H1 (cell line): ENCODE measurements around the gene ADCYAP1. TPM values are rescaled to one million over a fixed set of nuclear protein-coding genes. Genes with fewer than 3 reads are reported as not detected.

Experiments used
- BCL11A ChIP-seq, 2 experiments: IDR thresholded peaks; one replicate each; pipeline ENCODE4 v1.6.1; 2011; ENCODE audit warnings: low read depth in 2 of 2, low read length in 2 of 2, mild to moderate bottlenecking in 2 of 2
- SIN3A ChIP-seq, 2 experiments: IDR thresholded peaks in 1 of 2; conservative IDR thresholded peaks in 1 of 2; 2 replicates each; pipeline ENCODE4 v1.6.1; 2011 to 2012; ENCODE audit warnings: low read length in 2 of 2, improper control_type of control experiment in 1 of 2, low read depth in 1 of 2, mild to moderate bottlenecking in 1 of 2
- TCF12 ChIP-seq: IDR thresholded peaks from 2 replicates; pipeline ENCODE4 v1.6.1; 2011; ENCODE audit warnings: low read depth, mild to moderate bottlenecking, low read length
- polyA plus RNA-seq, 7 experiments: library from polyadenylated mRNA; depleted of rRNA in 3 of 7; stranded (reverse) in 5 of 7; unstranded in 2 of 7; fragments of >200 nt in 5 of 7; fragments of 200-250 nt in 2 of 7; gene quantifications; 1 replicate in 5 of 7; 2 replicates in 1 of 7; 4 replicates in 1 of 7; pipeline versions ENCODE4 v1.2.1 to v1.2.3, GENCODE V29; 2011 to 2013; ENCODE audit warnings: missing spikeins in 2 of 7, mixed read lengths in 2 of 7
- total RNA-seq: library from RNA; stranded (reverse); fragmentation: NEBNext Ultra II Directional; extraction: Animal tissue kit (Norgen Biotek cat#: 25700); gene quantifications from 2 replicates; pipeline ENCODE4 v1.2.1, GENCODE V29; 2021

Gene ADCYAP1
- total and polyA plus RNA-seq, 2 of the 8 experiments (the other 6 are each of a cell fraction or from before 2014, with no cell fraction given): 0.02 TPM; not detected in 1

GRCh38 chr18:957829-958228 lies 53.2 kb downstream of the ADCYAP1 start (continued):
- TF ChIP-seq SIN3A (conservative IDR thresholded peaks at IDR 0.05 in 1 of 2, IDR thresholded peaks at IDR 0.05 in 1 of 2; ENCODE audit: low read depth in 1 of 2, low read length in 2 of 2) (no peak), TCF12 (no peak), BCL11A (IDR thresholded peaks at IDR 0.05; ENCODE audit: low read depth in 2 of 2, low read length in 2 of 2) (no peak)
